Left kidney (tissue), 2 donors: ENCODE measurements around the gene INMT. TPM values are rescaled to one million over a fixed set of nuclear protein-coding genes. Genes with fewer than 3 reads are reported as not detected.

Experiments used
- DNase-seq: peaks from one replicate; pipeline ENCODE4 v3.0.0-alpha.2; 2013
- polyA plus RNA-seq: library from polyadenylated mRNA; unstranded; fragments of 120-200 nt; gene quantifications from one replicate; pipeline ENCODE4 v1.2.1, GENCODE V29; 2013; ENCODE audit not compliant: insufficient read length

INMT gene
- polyA plus RNA-seq, 1 donor: 1.1 TPM

GRCh38 chr7:30728591-30729100, 23.3 kb upstream of the INMT start:
- no peak for DNase-seq

- DNase-seq: no peak
Measured at GRCh38 chr7:30729642-30730041, 22.3 kb upstream of the INMT start.

- no peak for DNase-seq
Measured at GRCh38 chr7:30730097-30730496, 21.8 kb upstream of the INMT start.

GRCh38 chr7:30730996-30731395, 20.9 kb upstream of the INMT start:
- no peak for DNase-seq

GRCh38 chr7:30731581-30731980, 20.4 kb upstream of the INMT start:
- DNase-seq: no peak

GRCh38 chr7:30732606-30733005, 19.3 kb upstream of the INMT start:
- DNase-seq: no peak

GRCh38 chr7:30733216-30733615, 18.7 kb upstream of the INMT start:
- DNase-seq: no peak

- no peak for DNase-seq
Measured at GRCh38 chr7:30733691-30734090, 18.2 kb upstream of the INMT start.

GRCh38 chr7:30734497-30734896, 17.4 kb upstream of the INMT start:
- no peak for DNase-seq

GRCh38 chr7:30735631-30736030, 16.3 kb upstream of the INMT start:
- no peak for DNase-seq

- DNase-seq: no peak
Measured at GRCh38 chr7:30736291-30736690, 15.6 kb upstream of the INMT start.

- DNase-seq: no peak
Measured at GRCh38 chr7:30738026-30738915, 13.7 kb upstream of the INMT start.

GRCh38 chr7:30739691-30740090, 12.2 kb upstream of the INMT start:
- no peak for DNase-seq

GRCh38 chr7:30740417-30741181, 11.3 kb upstream of the INMT start:
- DNase-seq: peak; percentile 46

- no peak for DNase-seq
Measured at GRCh38 chr7:30741289-30741688, 10.6 kb upstream of the INMT start.

GRCh38 chr7:30743371-30744074, 8.4 kb upstream of the INMT start:
- no peak for DNase-seq

- no peak for DNase-seq
Measured at GRCh38 chr7:30744075-30744417, 7.9 kb upstream of the INMT start.

GRCh38 chr7:30745261-30745941, 6.5 kb upstream of the INMT start:
- no peak for DNase-seq

- DNase-seq: no peak
Measured at GRCh38 chr7:30750010-30750409, 1.9 kb upstream of the INMT start.

GRCh38 chr7:30750683-30751650, 968 bp upstream of the INMT start:
- no peak for DNase-seq

- DNase-seq: no peak
Measured at GRCh38 chr7:30752484-30752883, 549 bp downstream of the INMT start.
